H1 (cell line): ENCODE measurements around the gene AP2A1.

Source experiments
- CHD2 ChIP-seq: IDR thresholded peaks from 2 replicates; pipeline ENCODE4 v1.6.1; 2012; ENCODE audit warnings: low read length, improper control_type of control experiment
- EP300 ChIP-seq, 2 experiments: IDR thresholded peaks; 1 replicate in 1 of 2; 2 replicates in 1 of 2; pipeline ENCODE4 v1.6.1; 2011 to 2012; ENCODE audit warnings: low read depth in 2 of 2, low read length in 2 of 2, mild to moderate bottlenecking in 2 of 2, borderline replicate concordance in 1 of 2, inconsistent platforms in 1 of 2, moderate library complexity in 1 of 2
- TEAD4 ChIP-seq: IDR thresholded peaks from 2 replicates; pipeline ENCODE4 v1.6.1; 2012; ENCODE audit warnings: low read depth, low read length, inconsistent platforms, mixed read lengths

GRCh38 chr19:49829200-49829599 is 62.4 kb downstream of the AP2A1 start:
- no peak for TF ChIP-seq TEAD4
- TF ChIP-seq EP300 (IDR thresholded peaks at IDR 0.05; ENCODE audit: borderline replicate concordance in 1 of 2, low read depth in 2 of 2, low read length in 2 of 2): no peak
- no peak for TF ChIP-seq CHD2
